CD14-positive monocyte (primary cell): ENCODE data around the gene SPG11. TPM values are rescaled to one million over a fixed set of nuclear protein-coding genes. Genes with fewer than 3 reads are reported as not detected.

Experiments used
- DNase-seq, 3 donors: peaks; one replicate each; pipeline ENCODE4 v3.0.0-alpha.2; 2011 to 2022
- H2AFZ ChIP-seq: 2 replicates; pipeline ENCODE4 v1.6.0; 2012; ENCODE audit warnings: mild to moderate bottlenecking, low read depth, low read length, inconsistent platforms; ENCODE audit not compliant: insufficient read depth, poor library complexity, severe bottlenecking
- H3K27ac ChIP-seq, 2 donors: 1 replicate in 1 of 2; 2 replicates in 1 of 2; pipeline ENCODE4 v1.5.1; 2012 to 2013; ENCODE audit warnings: low read length in 2 of 2, control low read depth in 1 of 2, inconsistent platforms in 1 of 2, low read depth in 1 of 2, mild to moderate bottlenecking in 1 of 2
- H3K27me3 ChIP-seq, 2 donors: one replicate each; pipeline versions ENCODE4 v1.6.0 to v1.6.1; 2011 to 2013; ENCODE audit warnings: low read length in 2 of 2; ENCODE audit not compliant: control insufficient read depth in 2 of 2, insufficient read depth in 2 of 2
- H3K36me3 ChIP-seq, 2 donors: replicated peaks in 1 of 2; 1 replicate in 1 of 2; 2 replicates in 1 of 2; pipeline versions ENCODE4 v1.5.1 to v1.6.1; 2012 to 2013; ENCODE audit warnings: low read length in 2 of 2, control low read depth in 1 of 2, inconsistent platforms in 1 of 2, mild to moderate bottlenecking in 1 of 2; ENCODE audit not compliant: insufficient read depth in 2 of 2, control insufficient read depth in 1 of 2
- H3K4me1 ChIP-seq, 2 donors: 1 replicate in 1 of 2; 2 replicates in 1 of 2; pipeline versions ENCODE4 v1.5.1 to v1.6.1; 2012 to 2013; ENCODE audit warnings: low read length in 2 of 2, control low read depth in 1 of 2, inconsistent platforms in 1 of 2, mild to moderate bottlenecking in 1 of 2, moderate library complexity in 1 of 2; ENCODE audit not compliant: insufficient read depth in 2 of 2, control insufficient read depth in 1 of 2
- H3K4me2 ChIP-seq: replicated peaks from 2 replicates; pipeline ENCODE3; 2012; ENCODE audit warnings: low read length, moderate library complexity, mild to moderate bottlenecking; ENCODE audit not compliant: poor library complexity, severe bottlenecking; ENCODE audit errors: extremely low read depth
- H3K4me3 ChIP-seq, 3 experiments: fragments of 200-600 bp in 1 of 3; sonication (generic) in 1 of 3; replicated peaks in 1 of 3; 1 replicate in 2 of 3; 2 replicates in 1 of 3; pipeline ENCODE4 v1.5.1; 2011 to 2013; ENCODE audit warnings: low read length in 3 of 3, mild to moderate bottlenecking in 3 of 3, control low read depth in 2 of 3, low read depth in 2 of 3, inconsistent platforms in 1 of 3, moderate library complexity in 1 of 3
- H3K79me2 ChIP-seq: 2 replicates; pipeline ENCODE4 v1.6.0; 2012; ENCODE audit warnings: mild to moderate bottlenecking, control low read depth, inconsistent platforms, low read length, moderate library complexity; ENCODE audit not compliant: insufficient read depth
- H3K9ac ChIP-seq: 2 replicates; pipeline ENCODE4 v1.6.0; 2017; ENCODE audit warnings: low read length, mild to moderate bottlenecking; ENCODE audit not compliant: insufficient read depth, poor library complexity, severe bottlenecking
- H3K9me3 ChIP-seq, 2 donors: replicated peaks in 1 of 2; 1 replicate in 1 of 2; 2 replicates in 1 of 2; pipeline versions ENCODE4 v1.5.1 to v1.6.1; 2012 to 2013; ENCODE audit warnings: low read length in 2 of 2, control low read depth in 1 of 2; ENCODE audit not compliant: control insufficient read depth in 1 of 2, insufficient read depth in 1 of 2
- H4K20me1 ChIP-seq: 2 replicates; pipeline ENCODE4 v1.6.0; 2012; ENCODE audit warnings: mild to moderate bottlenecking, low read length, control low read depth, moderate library complexity; ENCODE audit not compliant: insufficient read depth
- H3K27ac Mint-ChIP-seq, 7 donors: one replicate each; pipeline ENCODE4 v1.8.0; 2020; ENCODE audit warnings: mild to moderate bottlenecking in 7 of 7, mixed read lengths in 7 of 7, moderate library complexity in 6 of 7, inconsistent platforms in 2 of 7
- H3K27me3 Mint-ChIP-seq, 3 donors: one replicate each; pipeline ENCODE4 v1.8.0; 2021 to 2022; ENCODE audit warnings: low read depth in 3 of 3, mild to moderate bottlenecking in 3 of 3, mixed read lengths in 3 of 3, moderate library complexity in 3 of 3, inconsistent platforms in 1 of 3
- H3K36me3 Mint-ChIP-seq, 2 donors: one replicate each; pipeline ENCODE4 v1.8.0; 2020; ENCODE audit warnings: mixed read lengths in 2 of 2, inconsistent platforms in 1 of 2, mild to moderate bottlenecking in 1 of 2
- H3K4me1 Mint-ChIP-seq: one replicate; pipeline ENCODE4 v1.8.0; 2020; ENCODE audit warnings: mild to moderate bottlenecking, mixed read lengths
- H3K4me3 Mint-ChIP-seq, 2 donors: one replicate each; pipeline ENCODE4 v1.8.0; 2020; ENCODE audit warnings: mild to moderate bottlenecking in 2 of 2, mixed read lengths in 2 of 2, moderate library complexity in 1 of 2
- H3K9me3 Mint-ChIP-seq, 7 donors: one replicate each; pipeline ENCODE4 v1.8.0; 2020 to 2022; ENCODE audit warnings: mixed read lengths in 7 of 7, mild to moderate bottlenecking in 6 of 7, moderate library complexity in 6 of 7, inconsistent platforms in 2 of 7
- WGBS: methylation state at CpG from one replicate; pipeline ENCODE4 v1.1.5; 2013; ENCODE audit warnings: missing lambda C conversion rate; ENCODE audit not compliant: insufficient coverage; 5-methylcytosine and 5-hydroxymethylcytosine counted together
- intact Hi-C, 2 donors: fragments of 100-400 bp; cut with micrococcal nuclease; formaldehyde crosslinking; loops; one replicate each; pipeline versions ENCODE4 v1.15.0 to v1.15.1; 2023
- polyA plus RNA-seq, 3 donors: library from polyadenylated mRNA; depleted of rRNA in 1 of 3; unstranded in 2 of 3; stranded (reverse) in 1 of 3; fragments of 300-500 nt in 2 of 3; fragments of >200 nt in 1 of 3; fragmentation: Illumina TruSeq in 2 of 3; gene quantifications; 1 replicate in 2 of 3; 2 replicates in 1 of 3; pipeline ENCODE4 v1.2.3, GENCODE V29; 2012 to 2021
- TF ChIP-seq, protein P1 (sequence below): fragments of 200-600 bp; IDR thresholded peaks from one replicate; pipeline ENCODE4 v1.8.0; 2022; ENCODE audit warnings: antibody characterized with exemption, mild to moderate bottlenecking

The SPG11 gene
- polyA plus RNA-seq, 3 donors = 26.4 to 140 (median 50.4) TPM

DNA sequence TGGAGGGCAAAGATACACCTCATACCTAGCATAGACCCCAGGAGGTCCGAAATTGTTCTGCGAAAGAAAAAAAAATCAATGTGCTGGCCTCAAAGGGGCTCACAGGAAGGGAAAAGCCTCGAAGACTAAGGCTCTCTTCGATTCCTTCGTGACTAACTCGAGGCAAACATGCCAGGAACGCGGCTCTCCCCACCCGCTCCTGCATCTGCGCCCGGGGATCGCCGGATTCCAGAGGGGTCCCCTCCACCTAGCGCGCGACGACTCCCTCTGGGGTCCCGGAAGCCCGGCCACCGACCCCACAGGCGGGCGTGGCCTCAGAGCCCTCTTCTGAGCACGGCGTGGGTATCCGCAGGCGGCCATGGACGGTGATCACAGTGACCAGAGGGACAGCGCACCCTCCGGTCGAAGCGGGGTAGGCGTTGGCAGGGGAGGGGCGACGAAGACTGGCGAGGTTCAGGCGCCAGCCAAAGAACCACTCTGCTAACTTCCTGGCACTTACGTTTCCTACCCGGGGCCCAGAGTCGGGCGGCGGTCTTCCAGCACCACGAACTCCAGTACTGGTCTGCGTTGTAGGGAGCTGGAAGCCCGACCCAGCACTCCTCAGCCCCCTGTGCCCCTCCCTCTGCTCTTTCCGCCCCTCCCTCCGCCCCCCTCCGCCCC is 127.0 kb downstream of the SPG11 start:
- under 1% methylated on average over 33 of the region's 47 CpGs for WGBS

More for the DNA sequence above, 127.0 kb downstream of the SPG11 start:
- Histone ChIP-seq H3K79me2 (peaks cover 51% of the 10 kb centered on the region), H3K9me3 (no peaks in the 10 kb centered on the region), H4K20me1 (peaks cover 13% of the 10 kb centered on the region), H2AFZ (peak overlapping the region; percentile 93), H3K4me2 (peak overlapping the region; percentile 93), H3K27me3 (no peaks in the 10 kb centered on the region), H3K9ac (peak overlapping the region; percentile 90), H3K27ac (peak overlapping the region; percentile 94 to 96), H3K4me1 (peaks cover 12 to 27% of the 10 kb centered on the region in 2 donors), H3K36me3 (peaks cover 11 to 12% of the 10 kb centered on the region in 2 donors), H3K4me3 (peak overlapping the region; percentile 86 to 95 (median 90))
- intact Hi-C loops = loop anchor here (5.0 to 10.0 kb wide), 4 partner anchors 109 to 252 kb away; partner anchors contain the start of genes CTDSPL2 (in 1 of the 2), GOLM2 (in 1 of the 2) and SPG11 (in 1 of the 2)
- TF ChIP-seq, protein P1, sequence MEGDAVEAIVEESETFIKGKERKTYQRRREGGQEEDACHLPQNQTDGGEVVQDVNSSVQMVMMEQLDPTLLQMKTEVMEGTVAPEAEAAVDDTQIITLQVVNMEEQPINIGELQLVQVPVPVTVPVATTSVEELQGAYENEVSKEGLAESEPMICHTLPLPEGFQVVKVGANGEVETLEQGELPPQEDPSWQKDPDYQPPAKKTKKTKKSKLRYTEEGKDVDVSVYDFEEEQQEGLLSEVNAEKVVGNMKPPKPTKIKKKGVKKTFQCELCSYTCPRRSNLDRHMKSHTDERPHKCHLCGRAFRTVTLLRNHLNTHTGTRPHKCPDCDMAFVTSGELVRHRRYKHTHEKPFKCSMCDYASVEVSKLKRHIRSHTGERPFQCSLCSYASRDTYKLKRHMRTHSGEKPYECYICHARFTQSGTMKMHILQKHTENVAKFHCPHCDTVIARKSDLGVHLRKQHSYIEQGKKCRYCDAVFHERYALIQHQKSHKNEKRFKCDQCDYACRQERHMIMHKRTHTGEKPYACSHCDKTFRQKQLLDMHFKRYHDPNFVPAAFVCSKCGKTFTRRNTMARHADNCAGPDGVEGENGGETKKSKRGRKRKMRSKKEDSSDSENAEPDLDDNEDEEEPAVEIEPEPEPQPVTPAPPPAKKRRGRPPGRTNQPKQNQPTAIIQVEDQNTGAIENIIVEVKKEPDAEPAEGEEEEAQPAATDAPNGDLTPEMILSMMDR = peak; percentile 55
- DNase-seq = peak in 2 of 3 donors; percentile 80 to 85
- H3K36me3 Mint-ChIP-seq = peaks cover 18 to 29% of the 10 kb centered on the region in 2 donors
- H3K27me3 Mint-ChIP-seq = no peaks in the 10 kb centered on the region
- peak overlapping the region; percentile 85 to 93 for H3K4me3 Mint-ChIP-seq
- peak overlapping the region; percentile 92 to 98 (median 96) for H3K27ac Mint-ChIP-seq
- H3K9me3 Mint-ChIP-seq = peaks cover 0 to 3% (median 0%) of the 10 kb centered on the region in 7 donors
- peaks cover 26% of the 10 kb centered on the region for H3K4me1 Mint-ChIP-seq
